OCI-LY1 (cell line): ENCODE results near the gene SLK.

Experiments
- EZH2 ChIP-seq: fragments of 200-600 bp; sonication (generic), shearing (Covaris generic); IDR thresholded peaks from 2 replicates; pipeline ENCODE4 v1.8.0; 2017; ENCODE audit warnings: borderline replicate concordance, mixed run types, mild to moderate bottlenecking, antibody characterized with exemption, low read length, moderate library complexity, mixed read lengths
- TF ChIP-seq, protein P1 (sequence below): fragments of 200-600 bp; sonication (generic), shearing (Covaris generic); IDR thresholded peaks from 2 replicates; pipeline ENCODE4 v1.5.1; 2017; ENCODE audit warnings: mild to moderate bottlenecking, antibody characterized with exemption, low read length, moderate library complexity, mixed read lengths

DNA sequence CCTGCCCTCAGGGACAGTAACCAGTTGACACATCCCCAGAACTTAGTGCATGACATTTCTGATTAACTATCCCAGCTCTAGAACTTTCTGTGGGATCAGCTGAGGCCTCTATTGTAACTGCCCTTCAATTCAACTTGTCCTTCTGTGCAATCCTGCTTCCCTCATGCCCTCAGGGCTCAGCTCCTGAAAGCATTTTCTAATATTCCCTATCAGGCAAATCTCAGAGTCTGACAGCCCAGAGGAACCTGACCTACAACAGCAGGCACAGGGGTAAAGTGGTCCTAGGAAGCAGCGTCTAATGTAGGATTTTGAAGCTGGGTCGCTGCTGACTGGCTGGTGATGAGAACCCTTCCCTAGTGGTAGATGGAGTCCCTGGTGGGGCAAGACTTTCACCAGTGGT is 35.3 kb upstream of the SLK start:
- TF ChIP-seq, protein P1, sequence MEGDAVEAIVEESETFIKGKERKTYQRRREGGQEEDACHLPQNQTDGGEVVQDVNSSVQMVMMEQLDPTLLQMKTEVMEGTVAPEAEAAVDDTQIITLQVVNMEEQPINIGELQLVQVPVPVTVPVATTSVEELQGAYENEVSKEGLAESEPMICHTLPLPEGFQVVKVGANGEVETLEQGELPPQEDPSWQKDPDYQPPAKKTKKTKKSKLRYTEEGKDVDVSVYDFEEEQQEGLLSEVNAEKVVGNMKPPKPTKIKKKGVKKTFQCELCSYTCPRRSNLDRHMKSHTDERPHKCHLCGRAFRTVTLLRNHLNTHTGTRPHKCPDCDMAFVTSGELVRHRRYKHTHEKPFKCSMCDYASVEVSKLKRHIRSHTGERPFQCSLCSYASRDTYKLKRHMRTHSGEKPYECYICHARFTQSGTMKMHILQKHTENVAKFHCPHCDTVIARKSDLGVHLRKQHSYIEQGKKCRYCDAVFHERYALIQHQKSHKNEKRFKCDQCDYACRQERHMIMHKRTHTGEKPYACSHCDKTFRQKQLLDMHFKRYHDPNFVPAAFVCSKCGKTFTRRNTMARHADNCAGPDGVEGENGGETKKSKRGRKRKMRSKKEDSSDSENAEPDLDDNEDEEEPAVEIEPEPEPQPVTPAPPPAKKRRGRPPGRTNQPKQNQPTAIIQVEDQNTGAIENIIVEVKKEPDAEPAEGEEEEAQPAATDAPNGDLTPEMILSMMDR = no peak
- no peak for TF ChIP-seq EZH2
